Measurements from ENCODE around the gene DSTYK.

The DSTYK gene

DNA sequence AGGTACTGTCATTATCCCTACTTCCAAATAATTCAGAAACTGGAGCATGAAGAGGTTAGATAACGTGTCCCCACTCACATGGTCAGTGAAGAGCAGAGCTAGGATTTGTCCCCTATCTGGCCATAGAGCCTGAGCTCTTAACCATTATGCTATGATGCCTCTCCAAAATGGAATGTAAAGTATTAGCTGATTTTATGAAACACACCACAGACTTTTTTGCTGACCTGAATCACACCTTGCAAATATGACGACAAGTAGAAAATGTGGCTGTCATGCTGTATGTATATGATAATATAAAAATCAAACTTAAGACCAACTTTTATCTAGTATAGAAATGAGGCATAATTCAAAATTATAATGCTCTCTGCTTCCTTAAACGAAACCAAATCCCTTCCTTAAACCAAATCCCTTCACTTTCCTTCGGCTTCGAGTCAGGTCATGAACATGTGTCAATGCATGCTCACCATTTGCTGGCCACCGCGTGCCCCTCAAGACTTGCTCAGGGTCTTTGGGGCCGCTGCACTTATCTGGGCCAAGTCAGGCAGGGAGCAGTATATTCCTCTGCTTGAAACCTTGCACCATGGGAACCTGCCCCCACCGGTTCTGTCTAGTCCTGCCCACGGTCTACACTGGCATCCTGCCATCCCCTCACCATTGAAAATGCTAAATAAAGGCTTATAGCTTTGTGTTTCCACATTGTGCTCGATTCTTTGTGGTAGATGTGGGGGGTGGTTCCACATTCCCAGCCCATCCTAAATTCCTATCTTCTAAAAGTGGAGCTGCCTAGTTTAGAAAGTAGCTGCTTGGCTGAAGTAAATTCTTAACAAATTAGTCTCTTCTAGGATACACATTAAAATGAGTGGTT, 14.6 kb upstream of the DSTYK start:
- TF ChIP-seq, protein P1, sequence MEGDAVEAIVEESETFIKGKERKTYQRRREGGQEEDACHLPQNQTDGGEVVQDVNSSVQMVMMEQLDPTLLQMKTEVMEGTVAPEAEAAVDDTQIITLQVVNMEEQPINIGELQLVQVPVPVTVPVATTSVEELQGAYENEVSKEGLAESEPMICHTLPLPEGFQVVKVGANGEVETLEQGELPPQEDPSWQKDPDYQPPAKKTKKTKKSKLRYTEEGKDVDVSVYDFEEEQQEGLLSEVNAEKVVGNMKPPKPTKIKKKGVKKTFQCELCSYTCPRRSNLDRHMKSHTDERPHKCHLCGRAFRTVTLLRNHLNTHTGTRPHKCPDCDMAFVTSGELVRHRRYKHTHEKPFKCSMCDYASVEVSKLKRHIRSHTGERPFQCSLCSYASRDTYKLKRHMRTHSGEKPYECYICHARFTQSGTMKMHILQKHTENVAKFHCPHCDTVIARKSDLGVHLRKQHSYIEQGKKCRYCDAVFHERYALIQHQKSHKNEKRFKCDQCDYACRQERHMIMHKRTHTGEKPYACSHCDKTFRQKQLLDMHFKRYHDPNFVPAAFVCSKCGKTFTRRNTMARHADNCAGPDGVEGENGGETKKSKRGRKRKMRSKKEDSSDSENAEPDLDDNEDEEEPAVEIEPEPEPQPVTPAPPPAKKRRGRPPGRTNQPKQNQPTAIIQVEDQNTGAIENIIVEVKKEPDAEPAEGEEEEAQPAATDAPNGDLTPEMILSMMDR (IDR thresholded peaks at IDR 0.05): no peak
- H3K4me2 ChIP-seq (ENCODE audit: low read length): no peak overlapping the region
- no peak overlapping the region for H3K9ac ChIP-seq
- no peaks in the 10 kb centered on the region for H3K36me3 ChIP-seq (ENCODE audit: control insufficient read depth, insufficient read depth, low read length)
- H3K4me1 ChIP-seq: peaks cover 6% of the 10 kb centered on the region
- no peaks in the 10 kb centered on the region for H3K27me3 ChIP-seq (ENCODE audit: control insufficient read depth, insufficient read depth, low read length)
- no peaks in the 10 kb centered on the region for H3K9me3 ChIP-seq (ENCODE audit: control insufficient read depth, low read length)
- no peak overlapping the region for H3K4me3 ChIP-seq (ENCODE audit: low read depth, low read length)
- H3K79me2 ChIP-seq: no peaks in the 10 kb centered on the region
- H2AFZ ChIP-seq: peak overlapping the region; percentile 28
- no peak overlapping the region for H3K27ac ChIP-seq

DNA sequence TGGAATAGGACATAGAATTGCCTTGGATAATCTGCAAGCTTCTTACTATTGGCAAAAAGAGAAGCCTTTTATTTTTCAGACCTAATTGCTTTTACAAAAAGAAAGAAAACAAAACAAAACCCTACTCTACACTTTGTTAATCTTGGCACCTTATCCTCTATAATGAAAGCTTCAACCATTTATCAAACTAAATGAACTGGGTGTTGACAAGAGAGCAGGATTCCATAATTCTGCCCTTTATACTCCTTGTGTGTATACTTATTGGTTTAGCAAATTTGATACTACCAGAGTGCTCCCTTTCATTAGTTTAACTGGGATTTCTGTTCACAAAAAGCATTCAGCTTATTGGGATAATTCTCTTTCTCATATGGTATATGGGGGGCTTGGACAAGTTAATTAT, 13.2 kb upstream of the DSTYK start:
- TF ChIP-seq, protein P1 (IDR thresholded peaks at IDR 0.05): no peak
- Histone ChIP-seq H3K4me3 (ENCODE audit: low read depth, low read length) (no peak overlapping the region), H3K79me2 (no peaks in the 10 kb centered on the region), H3K36me3 (ENCODE audit: control insufficient read depth, insufficient read depth, low read length) (no peaks in the 10 kb centered on the region), H3K27me3 (ENCODE audit: control insufficient read depth, insufficient read depth, low read length) (no peaks in the 10 kb centered on the region), H3K9ac (no peak overlapping the region), H3K27ac (no peak overlapping the region), H3K4me2 (ENCODE audit: low read length) (no peak overlapping the region), H3K4me1 (peaks cover 3% of the 10 kb centered on the region), H3K9me3 (ENCODE audit: control insufficient read depth, low read length) (no peaks in the 10 kb centered on the region), H2AFZ (no peak overlapping the region)

DNA sequence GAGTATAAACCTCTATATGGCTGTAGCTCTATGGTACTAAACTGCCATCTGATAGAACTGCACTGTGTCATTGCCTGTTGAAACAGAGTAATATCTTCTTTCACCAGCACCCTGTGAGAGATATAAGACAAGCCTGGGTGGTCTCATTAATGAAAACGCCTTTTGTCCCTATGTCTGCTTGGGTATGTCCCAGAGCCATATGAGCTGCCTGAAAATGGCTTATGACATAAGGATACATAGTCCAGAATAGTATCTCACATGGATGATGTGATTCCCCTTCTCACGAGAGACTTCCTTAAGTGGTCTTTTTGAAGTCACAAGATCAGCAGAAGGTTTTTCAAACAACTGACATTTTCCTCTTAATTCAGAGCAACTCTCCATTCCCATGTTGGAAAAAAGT, 8.9 kb upstream of the DSTYK start:
- Histone ChIP-seq H3K4me3 (ENCODE audit: low read depth, low read length) (no peak overlapping the region), H3K9me3 (ENCODE audit: control insufficient read depth, low read length) (no peaks in the 10 kb centered on the region), H3K27ac (no peak overlapping the region), H2AFZ (no peak overlapping the region), H3K79me2 (no peaks in the 10 kb centered on the region), H3K36me3 (ENCODE audit: control insufficient read depth, insufficient read depth, low read length) (no peaks in the 10 kb centered on the region), H3K4me2 (ENCODE audit: low read length) (no peak overlapping the region), H3K9ac (no peak overlapping the region), H3K27me3 (ENCODE audit: control insufficient read depth, insufficient read depth, low read length) (no peaks in the 10 kb centered on the region), H3K4me1 (no peaks in the 10 kb centered on the region)
- TF ChIP-seq, protein P1 (IDR thresholded peaks at IDR 0.05): no peak

DNA sequence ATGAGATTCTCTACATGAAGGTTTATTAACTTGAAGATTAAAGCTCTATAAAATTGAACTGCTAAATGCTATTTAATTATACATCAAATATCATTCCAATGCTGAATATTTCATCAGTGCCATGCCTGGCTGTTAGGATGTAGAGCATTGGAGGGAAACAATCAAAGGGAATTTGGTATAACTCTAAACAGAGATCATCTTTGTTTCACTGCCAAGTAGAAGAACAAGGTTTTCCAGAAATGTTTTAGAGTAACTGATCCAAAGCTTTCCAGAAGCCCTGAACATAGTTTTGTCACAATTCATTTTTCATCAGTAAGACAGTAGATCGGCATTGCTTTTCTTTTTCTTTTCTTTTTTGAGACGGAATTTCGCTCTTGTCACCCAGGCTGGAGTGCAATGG, 5.9 kb upstream of the DSTYK start:
- Histone ChIP-seq H3K36me3 (ENCODE audit: control insufficient read depth, insufficient read depth, low read length) (no peaks in the 10 kb centered on the region), H3K4me2 (ENCODE audit: low read length) (no peak overlapping the region), H3K4me1 (no peaks in the 10 kb centered on the region), H3K4me3 (ENCODE audit: low read depth, low read length) (no peak overlapping the region), H3K9ac (no peak overlapping the region), H3K79me2 (no peaks in the 10 kb centered on the region), H3K27me3 (ENCODE audit: control insufficient read depth, insufficient read depth, low read length) (no peaks in the 10 kb centered on the region), H3K9me3 (ENCODE audit: control insufficient read depth, low read length) (no peaks in the 10 kb centered on the region), H3K27ac (no peak overlapping the region), H2AFZ (no peak overlapping the region)
- TF ChIP-seq, protein P1 (IDR thresholded peaks at IDR 0.05): no peak

DNA sequence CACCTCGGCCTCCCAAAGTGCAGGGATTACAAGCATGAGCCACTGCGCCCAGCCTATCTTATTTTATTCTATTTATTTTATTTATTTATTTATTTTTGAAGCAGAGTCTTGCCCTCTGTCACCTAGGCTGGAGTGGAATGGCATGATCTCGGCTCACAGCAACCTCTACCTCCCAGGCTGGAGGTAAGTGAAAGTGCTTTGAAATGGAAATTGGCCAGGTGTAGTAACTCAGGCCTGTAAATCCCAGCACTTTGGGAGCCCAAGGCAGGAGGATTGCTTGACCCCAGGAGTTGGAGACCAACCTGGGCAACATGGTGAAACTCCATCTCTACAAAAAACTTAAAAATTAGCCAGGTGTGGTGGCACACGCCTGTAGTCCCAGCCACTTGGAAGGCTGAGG, 5.1 kb upstream of the DSTYK start:
- Histone ChIP-seq H3K36me3 (ENCODE audit: control insufficient read depth, insufficient read depth, low read length) (no peaks in the 10 kb centered on the region), H3K9ac (no peak overlapping the region), H3K27ac (no peak overlapping the region), H3K79me2 (no peaks in the 10 kb centered on the region), H3K4me1 (no peaks in the 10 kb centered on the region), H3K4me2 (ENCODE audit: low read length) (no peak overlapping the region), H3K9me3 (ENCODE audit: control insufficient read depth, low read length) (no peaks in the 10 kb centered on the region), H3K4me3 (ENCODE audit: low read depth, low read length) (no peak overlapping the region), H3K27me3 (ENCODE audit: control insufficient read depth, insufficient read depth, low read length) (no peaks in the 10 kb centered on the region), H2AFZ (no peak overlapping the region)
- TF ChIP-seq, protein P1 (IDR thresholded peaks at IDR 0.05): no peak

Measured in parathyroid adenoma (tissue), 2 donors.